SK-N-SH (cell line): Measurements from ENCODE around the gene ZNF609. TPM values are rescaled to one million over a fixed set of nuclear protein-coding genes. Genes with fewer than 3 reads are reported as not detected.

ENCODE experiments used
- CTCF ChIA-PET: fragments of 300-600, 350-600 bp; formaldehyde crosslinking; extraction: SDS; loops from one replicate; lab custom pipeline; 2021; lab: Yijun Ruan, JAX
- POLR2A ChIA-PET: fragments of 350-600 bp; sonication (Branson Sonifier 250); formaldehyde crosslinking; extraction: SDS; loops from one replicate; lab custom pipeline; 2020; ENCODE audit warnings: antibody characterized with exemption, inconsistent platforms; lab: Yijun Ruan, JAX
- DNase-seq: peaks from one replicate; pipeline ENCODE4 v3.0.0; 2012
- H2AFZ ChIP-seq: fragments of 200-600 bp; sonication (generic); 2 replicates; pipeline ENCODE4 v1.8.1; 2016; ENCODE audit warnings: antibody characterized with exemption, mild to moderate bottlenecking, low read depth
- H3F3A ChIP-seq: fragments of 200-600 bp; sonication (generic); replicated peaks from 2 replicates; pipeline ENCODE3; 2016; ENCODE audit warnings: antibody characterized with exemption, mild to moderate bottlenecking; ENCODE audit not compliant: insufficient read depth
- H3K27ac ChIP-seq, 2 experiments: fragments of 200-500 bp in 1 of 2; fragments of 200-600 bp in 1 of 2; sonication (Bioruptor generic) in 1 of 2; sonication (generic), shearing (Covaris generic) in 1 of 2; 2 replicates each; pipeline versions ENCODE4 v1.5.1 to v1.6.1; 2014 to 2016; ENCODE audit warnings: low read depth in 2 of 2, inconsistent platforms in 1 of 2, low read length in 1 of 2, mild to moderate bottlenecking in 1 of 2, mixed read lengths in 1 of 2
- H3K27me3 ChIP-seq: fragments of 200-600 bp; sonication (generic), shearing (Covaris generic); 2 replicates; pipeline ENCODE4 v1.6.1; 2016; ENCODE audit warnings: mixed run types; ENCODE audit not compliant: insufficient read depth
- H3K36me3 ChIP-seq, 2 experiments: fragments of 200-500 bp in 1 of 2; fragments of 200-600 bp in 1 of 2; sonication (Bioruptor generic) in 1 of 2; sonication (generic) in 1 of 2; replicated peaks in 1 of 2; 2 replicates each; pipeline versions ENCODE3 to v1.5.1; 2014 to 2016; ENCODE audit warnings: low read length in 1 of 2, mild to moderate bottlenecking in 1 of 2; ENCODE audit not compliant: insufficient read depth in 2 of 2, control insufficient read depth in 1 of 2
- H3K4me1 ChIP-seq, 2 experiments: fragments of 200-500 bp in 1 of 2; fragments of 200-600 bp in 1 of 2; sonication (Bioruptor generic) in 1 of 2; sonication (generic), shearing (Covaris generic) in 1 of 2; 2 replicates each; pipeline versions ENCODE4 v1.5.1 to v1.6.1; 2014 to 2016; ENCODE audit warnings: low read depth in 1 of 2, low read length in 1 of 2, mixed run types in 1 of 2; ENCODE audit not compliant: insufficient read depth in 2 of 2, control insufficient read depth in 1 of 2
- H3K4me2 ChIP-seq: fragments of 200-600 bp; sonication (generic), shearing (Covaris generic); 2 replicates; pipeline ENCODE4 v1.6.1; 2017; ENCODE audit warnings: mixed run types
- H3K4me3 ChIP-seq, 2 experiments: fragments of 200-500 bp in 1 of 2; fragments of 200-600 bp in 1 of 2; sonication (Bioruptor generic) in 1 of 2; sonication (generic), shearing (Covaris generic) in 1 of 2; 2 replicates each; pipeline versions ENCODE4 v1.5.1 to v1.8.1; 2014 to 2016; ENCODE audit warnings: low read depth in 2 of 2, inconsistent platforms in 1 of 2, low read length in 1 of 2, mild to moderate bottlenecking in 1 of 2, mixed read lengths in 1 of 2, moderate library complexity in 1 of 2
- H3K79me2 ChIP-seq: fragments of 200-600 bp; sonication (generic); 2 replicates; pipeline ENCODE4 v1.8.1; 2017; ENCODE audit warnings: mild to moderate bottlenecking; ENCODE audit not compliant: insufficient read depth
- H3K9ac ChIP-seq: fragments of 200-600 bp; sonication (generic); 2 replicates; pipeline ENCODE4 v1.6.1; 2017; ENCODE audit warnings: mixed run types
- H3K9me2 ChIP-seq: fragments of 200-600 bp; sonication (generic); 2 replicates; pipeline ENCODE4 v1.6.1; 2017; ENCODE audit warnings: mixed run types
- H3K9me3 ChIP-seq: fragments of 200-600 bp; sonication (generic); 2 replicates; pipeline ENCODE4 v1.6.1; 2017; ENCODE audit warnings: mixed run types, mild to moderate bottlenecking, moderate library complexity
- H4K20me1 ChIP-seq: fragments of 200-600 bp; sonication (generic); 2 replicates; pipeline ENCODE4 v1.6.1; 2017; ENCODE audit warnings: mild to moderate bottlenecking, mixed run types; ENCODE audit not compliant: insufficient read depth
- ELF1 ChIP-seq: IDR thresholded peaks from 2 replicates; pipeline ENCODE4 v1.4.0; 2012
- EP300 ChIP-seq, 2 experiments: IDR thresholded peaks; 2 replicates each; pipeline versions ENCODE4 v1.4.0 to v1.6.1; 2012; ENCODE audit warnings: borderline replicate concordance in 1 of 2, low read depth in 1 of 2, low read length in 1 of 2
- FOXJ3 ChIP-seq: sonication (generic); formaldehyde crosslinking; IDR thresholded peaks from 2 replicates; pipeline ENCODE4 v1.5.1; 2020; ENCODE audit warnings: mild to moderate bottlenecking, missing genetic modification reagents
- GABPA ChIP-seq: IDR thresholded peaks from 2 replicates; pipeline ENCODE4 v1.4.0; 2012; ENCODE audit warnings: low read depth, mild to moderate bottlenecking
- NRF1 ChIP-seq: IDR thresholded peaks from 2 replicates; pipeline ENCODE4 v1.6.1; 2012; ENCODE audit warnings: low read depth, mild to moderate bottlenecking, low read length
- PBX3 ChIP-seq: IDR thresholded peaks from 2 replicates; pipeline ENCODE4; 2012
- POLR2AphosphoS5 ChIP-seq: IDR thresholded peaks from 2 replicates; pipeline ENCODE4 v1.6.1; 2012; ENCODE audit warnings: low read depth, low read length
- RXRA ChIP-seq: IDR thresholded peaks from 2 replicates; pipeline ENCODE4 v1.4.0; 2012; ENCODE audit warnings: low read depth, mild to moderate bottlenecking, borderline replicate concordance
- TEAD4 ChIP-seq: IDR thresholded peaks from 2 replicates; pipeline ENCODE4 v1.4.0; 2012; ENCODE audit warnings: mild to moderate bottlenecking, borderline replicate concordance; ENCODE audit not compliant: insufficient read depth
- WGBS: methylation state at CpG from one replicate; pipeline ENCODE4 v1.1.6; 2017; ENCODE audit warnings: low lambda C conversion rate; 5-methylcytosine and 5-hydroxymethylcytosine counted together
- polyA plus RNA-seq, 3 experiments: library from polyadenylated mRNA; depleted of rRNA; stranded (reverse); fragments of >200 nt; gene quantifications; 2 replicates each; pipeline ENCODE4 v1.2.3, GENCODE V29; 2012
- TF ChIP-seq, protein P1 (sequence below): IDR thresholded peaks from 2 replicates; pipeline ENCODE4 v1.4.0; 2012; ENCODE audit warnings: low read depth, borderline replicate concordance

Gene ZNF609
- polyA plus RNA-seq, 1 of the 3 experiments (the other 2 are of a cell fraction) = 12.6 TPM

DNA sequence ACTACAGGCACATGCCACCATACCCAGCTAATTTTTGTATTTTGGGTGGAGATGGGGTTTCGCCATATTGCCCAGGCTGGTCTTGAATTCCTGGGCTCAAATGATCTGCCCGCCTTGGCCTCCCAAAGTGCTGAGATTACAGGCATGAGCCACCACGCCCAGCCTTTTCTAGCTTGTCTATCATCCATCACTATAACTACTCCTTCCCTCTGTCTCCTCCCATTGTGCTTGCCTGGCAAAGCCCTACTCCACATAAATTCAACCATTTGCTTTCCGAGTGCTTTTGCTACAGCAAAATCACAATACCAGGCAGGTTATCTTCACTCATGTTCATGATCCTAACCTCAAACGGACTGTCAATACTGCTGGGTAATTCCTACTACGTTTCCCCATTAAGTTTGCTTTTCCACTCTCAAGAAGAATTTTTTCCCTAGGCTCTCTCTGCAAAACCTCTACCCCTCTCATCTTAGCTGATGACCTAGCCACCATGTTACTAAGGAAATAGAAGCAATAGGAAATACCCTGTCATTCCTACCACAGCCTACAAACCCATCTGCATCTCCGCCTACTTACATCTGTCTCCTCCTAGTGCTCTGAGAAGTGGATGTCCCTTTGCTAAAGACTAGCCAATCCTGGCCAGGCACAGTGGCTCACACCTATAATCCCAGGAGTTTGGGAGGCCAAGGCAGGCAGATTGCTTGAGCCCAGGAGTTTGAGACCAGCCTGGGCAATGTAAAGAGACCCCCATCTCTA, 250.5 kb downstream of the ZNF609 start:
- H3F3A ChIP-seq = no peaks in the 10 kb centered on the region
- H3K4me3 ChIP-seq = no peak overlapping the region
- H3K36me3 ChIP-seq = no peaks in the 10 kb centered on the region
- no peak overlapping the region for H3K27ac ChIP-seq
- no peaks in the 10 kb centered on the region for H3K9me3 ChIP-seq
- no peaks in the 10 kb centered on the region for H3K27me3 ChIP-seq
- H2AFZ ChIP-seq = no peak overlapping the region
- H3K9ac ChIP-seq = no peak overlapping the region
- no peaks in the 10 kb centered on the region for H3K79me2 ChIP-seq
- H3K9me2 ChIP-seq = no peaks in the 10 kb centered on the region
- no peaks in the 10 kb centered on the region for H4K20me1 ChIP-seq
- ChIA-PET CTCF (interaction anchor here (1.0 to 2.9 kb wide), 3 partner anchors 14 to 17 kb away, joined by 3 to 21 read pairs (median 4); no protein-coding TSS in a partner anchor), POLR2A (no interaction called here)
- no peaks in the 10 kb centered on the region for H3K4me1 ChIP-seq
- H3K4me2 ChIP-seq = no peak overlapping the region
- 93% methylated on average over 7 of the region's 7 CpGs for WGBS
- no peak for DNase-seq
- TF ChIP-seq TEAD4 (no peak), RXRA (no peak), POLR2AphosphoS5 (no peak), PBX3 (no peak), NRF1 (no peak)

GRCh38 chr15:64712353-64712752, 252.0 kb downstream of the ZNF609 start:
- CTCF ChIA-PET = interaction anchor here (2.9 kb wide), 1 partner anchor 16 kb away, joined by 21 read pairs; no protein-coding TSS in a partner anchor
- no peak overlapping the region for H2AFZ ChIP-seq
- POLR2A ChIA-PET = no interaction called here

More at GRCh38 chr15:64712353-64712752, 252.0 kb downstream of the ZNF609 start:
- H3K4me1 ChIP-seq = no peaks in the 10 kb centered on the region
- no peaks in the 10 kb centered on the region for H3K9me2 ChIP-seq
- H3F3A ChIP-seq = no peaks in the 10 kb centered on the region
- no peak overlapping the region for H3K27ac ChIP-seq
- no peaks in the 10 kb centered on the region for H3K27me3 ChIP-seq
- H3K9me3 ChIP-seq = no peaks in the 10 kb centered on the region
- H3K36me3 ChIP-seq = no peaks in the 10 kb centered on the region
- H4K20me1 ChIP-seq = no peaks in the 10 kb centered on the region
- no peaks in the 10 kb centered on the region for H3K79me2 ChIP-seq
- no peak for DNase-seq
- H3K9ac ChIP-seq = no peak overlapping the region
- TF ChIP-seq FOXJ3 (CRISPR knock-in tag) = no peak
- no peak for TF ChIP-seq GABPA
- TF ChIP-seq EP300 (IDR thresholded peaks at IDR 0.05; ENCODE audit: borderline replicate concordance in 1 of 2, low read depth in 1 of 2, low read length in 1 of 2) = no peak
- no peak for TF ChIP-seq NRF1
- TF ChIP-seq ELF1 = no peak
- TF ChIP-seq, protein P1, sequence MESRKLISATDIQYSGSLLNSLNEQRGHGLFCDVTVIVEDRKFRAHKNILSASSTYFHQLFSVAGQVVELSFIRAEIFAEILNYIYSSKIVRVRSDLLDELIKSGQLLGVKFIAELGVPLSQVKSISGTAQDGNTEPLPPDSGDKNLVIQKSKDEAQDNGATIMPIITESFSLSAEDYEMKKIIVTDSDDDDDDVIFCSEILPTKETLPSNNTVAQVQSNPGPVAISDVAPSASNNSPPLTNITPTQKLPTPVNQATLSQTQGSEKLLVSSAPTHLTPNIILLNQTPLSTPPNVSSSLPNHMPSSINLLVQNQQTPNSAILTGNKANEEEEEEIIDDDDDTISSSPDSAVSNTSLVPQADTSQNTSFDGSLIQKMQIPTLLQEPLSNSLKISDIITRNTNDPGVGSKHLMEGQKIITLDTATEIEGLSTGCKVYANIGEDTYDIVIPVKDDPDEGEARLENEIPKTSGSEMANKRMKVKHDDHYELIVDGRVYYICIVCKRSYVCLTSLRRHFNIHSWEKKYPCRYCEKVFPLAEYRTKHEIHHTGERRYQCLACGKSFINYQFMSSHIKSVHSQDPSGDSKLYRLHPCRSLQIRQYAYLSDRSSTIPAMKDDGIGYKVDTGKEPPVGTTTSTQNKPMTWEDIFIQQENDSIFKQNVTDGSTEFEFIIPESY = no peak
- TF ChIP-seq, all 33 proteins: peak for 0
- Histone ChIP-seq H3K4me2 (no peak overlapping the region), H3K4me3 (no peak overlapping the region)
- WGBS = 96% methylated on average over 2 of the region's 2 CpGs
